GM21737 (cell line): Measurements from ENCODE around the gene RGP1.

Source experiments
- ATAC-seq: cut with Tn5 transposase; IDR thresholded peaks from one replicate; pipeline ENCODE4 v1.9.1; 2021; ENCODE audit warnings: mild to moderate bottlenecking, moderate library complexity; ENCODE audit not compliant: unreplicated experiment

Gene RGP1

DNA sequence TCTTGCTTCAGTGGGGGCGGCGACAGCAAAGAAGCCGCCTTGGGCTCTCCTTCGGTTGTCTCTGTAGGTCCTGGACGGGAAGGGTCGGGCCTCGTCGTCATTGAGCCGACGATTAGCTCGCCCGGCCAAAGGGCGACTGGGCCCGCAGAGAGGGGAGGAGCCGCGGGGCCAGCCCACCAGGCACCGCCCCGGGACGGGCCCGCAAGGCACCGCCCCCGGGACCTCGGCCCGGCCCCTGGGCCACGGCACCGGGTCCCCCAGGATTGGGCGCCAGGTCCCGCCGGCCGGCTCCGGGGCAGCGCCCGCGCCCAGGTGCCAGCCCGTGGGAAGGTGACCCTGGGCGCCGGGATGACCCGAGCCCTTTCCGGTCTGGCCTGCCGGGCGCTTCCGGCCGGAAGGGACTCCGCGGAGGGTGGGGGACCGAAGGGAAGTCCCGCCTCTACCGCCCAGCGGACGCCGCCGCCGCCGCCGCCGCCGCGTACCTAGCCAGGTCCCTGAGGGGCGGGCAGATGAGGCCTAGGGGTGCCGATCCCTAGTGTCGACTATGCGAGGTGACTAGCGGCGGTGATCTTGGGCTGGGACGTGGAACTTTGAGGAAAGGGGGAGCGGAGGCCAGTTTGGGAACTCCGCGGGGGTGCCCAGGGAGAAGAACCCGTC is at the start of gene RGP1, which contains the start of gene GBA2:
TSS of gene RGP1 (plus strand) at position 430 of the 657 bp plus-strand sequence. CDS start 469 bp downstream, outside the sequence.
TSS of gene GBA2 (minus strand) at position 371 of the 657 bp plus-strand sequence. CDS start 524 bp downstream, outside the sequence.
- peak; percentile 74 for ATAC-seq

GRCh38 chr9:35700031-35700430 is 49.1 kb upstream of the RGP1 start:
- ATAC-seq: no peak

DNA sequence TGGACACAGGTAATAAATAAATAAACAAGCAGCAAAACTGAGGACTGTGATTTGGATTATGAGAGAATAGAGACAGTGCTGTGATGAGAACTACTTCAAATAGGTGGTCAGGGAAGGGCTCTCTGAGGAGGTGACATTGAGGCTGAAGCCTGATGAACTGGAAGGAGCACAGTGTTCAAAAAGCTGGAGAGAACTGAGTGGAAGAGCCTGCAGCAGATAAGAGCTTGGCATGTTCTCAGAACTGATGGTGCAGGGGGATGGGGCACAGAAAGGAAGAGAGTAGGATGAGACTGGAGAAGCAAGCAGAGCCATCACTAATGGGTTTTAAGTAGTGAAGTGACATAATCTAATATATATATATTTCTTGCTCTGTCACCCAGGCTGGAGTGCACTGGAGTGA is 48.1 kb upstream of the RGP1 start:
- no peak for ATAC-seq

- ATAC-seq: no peak
These were observed 46.4 kb upstream of the RGP1 start for GRCh38 chr9:35702696-35703095.

DNA sequence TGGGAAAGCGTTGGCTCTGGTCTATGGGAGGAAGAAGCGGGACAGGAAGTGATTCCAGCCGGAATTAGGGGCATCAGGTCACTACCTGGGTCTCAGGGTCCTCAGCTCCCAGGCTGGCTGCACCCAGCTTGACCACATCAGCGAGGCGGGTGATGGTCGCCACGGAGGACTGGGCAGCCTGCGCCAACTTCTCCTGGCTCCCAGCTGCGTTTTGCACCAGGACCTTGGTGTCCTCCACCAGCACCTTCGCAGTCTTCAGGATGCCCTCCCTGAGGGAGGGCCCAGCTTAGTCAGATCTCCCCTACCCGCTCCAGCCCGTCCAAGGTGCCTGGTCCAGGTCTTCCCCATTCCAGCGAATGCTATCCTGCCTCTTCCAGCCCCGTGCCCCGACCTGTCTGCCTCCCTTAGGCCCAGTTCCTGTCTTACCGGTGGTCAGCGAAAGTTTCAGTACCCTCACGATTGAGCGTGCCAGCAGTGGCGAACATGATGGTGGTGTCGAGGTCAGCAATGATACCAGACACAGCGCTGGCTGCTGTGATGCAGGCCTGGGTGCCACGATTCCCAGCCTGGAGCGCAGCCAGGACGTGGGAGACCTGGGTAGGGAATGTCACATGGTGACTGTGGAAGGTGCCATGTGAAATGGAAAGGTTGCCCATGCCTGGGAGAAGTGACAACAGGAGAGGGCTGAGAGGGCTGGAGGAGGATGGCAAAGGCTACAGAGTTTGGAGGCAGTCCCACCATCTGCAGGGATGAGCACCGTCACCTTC is 45.0 kb upstream of the RGP1 start:
- ATAC-seq: no peak

DNA sequence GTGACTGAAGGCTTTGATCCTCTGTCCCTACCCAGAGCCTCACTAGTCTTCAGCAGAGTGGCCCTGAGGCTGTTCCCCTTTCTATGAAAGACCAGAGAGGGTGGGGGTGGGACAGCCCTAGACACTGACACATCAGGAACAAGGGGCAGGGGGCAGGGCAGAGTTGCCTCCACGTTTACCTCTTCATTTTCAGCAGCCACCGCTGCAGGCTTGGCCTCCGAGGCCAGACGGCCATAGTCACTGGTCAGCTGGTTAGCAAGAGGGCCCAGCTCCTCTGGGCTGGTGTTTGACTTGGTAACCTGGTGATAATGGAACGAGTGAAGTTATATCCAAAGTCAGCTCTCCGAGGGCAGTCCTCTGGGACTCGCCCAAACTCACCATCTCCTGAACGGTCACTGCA is 43.7 kb upstream of the RGP1 start:
- no peak for ATAC-seq

DNA sequence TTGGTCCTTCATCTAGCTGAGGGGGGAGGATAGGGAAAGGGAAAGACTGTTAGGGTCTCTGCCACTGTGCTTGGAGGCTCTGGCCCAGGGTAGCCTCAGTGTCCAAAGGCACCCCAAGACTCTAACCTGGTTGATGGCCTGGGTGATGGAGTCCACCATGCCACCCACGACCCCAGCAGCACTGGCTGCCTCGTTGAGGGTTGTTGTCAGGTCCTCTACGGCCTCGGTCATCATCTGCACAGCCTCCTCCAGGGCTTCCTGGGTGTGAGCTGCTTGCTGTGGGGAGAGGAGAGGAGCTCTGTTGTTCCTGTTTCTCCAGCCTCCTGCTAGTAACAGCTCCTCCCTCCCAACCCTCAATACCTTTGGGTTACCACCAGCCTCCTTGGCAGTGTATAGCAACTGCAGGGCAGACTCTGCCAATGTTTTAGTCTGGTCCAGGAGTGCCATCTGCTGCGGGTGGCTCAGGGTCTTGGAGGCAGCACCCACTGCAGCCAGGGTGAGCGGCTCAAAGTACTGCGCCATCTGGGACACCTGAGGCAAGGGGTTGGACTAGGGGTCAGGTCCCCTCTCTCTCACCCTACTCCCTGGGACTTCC is 43.2 kb upstream of the RGP1 start:
- no peak for ATAC-seq

DNA sequence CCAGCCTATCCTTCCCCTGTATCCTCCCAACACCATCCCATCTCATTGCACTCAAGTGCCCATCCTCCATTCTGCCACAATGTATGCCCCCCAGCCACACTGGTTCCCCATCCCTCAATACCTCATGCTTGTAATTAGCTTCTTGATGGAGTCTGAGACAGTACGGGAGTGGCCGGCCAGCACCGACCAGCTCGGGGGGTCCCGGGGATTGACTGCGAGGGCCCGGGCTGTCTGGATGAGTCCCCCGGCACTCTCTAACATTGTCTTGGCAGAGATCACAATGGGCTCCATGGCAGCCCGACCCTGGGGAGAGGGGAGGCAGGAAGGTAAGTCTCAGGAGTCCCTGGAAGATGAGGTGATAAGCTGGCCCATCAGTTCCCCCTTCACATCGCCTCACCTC is 42.1 kb upstream of the RGP1 start:
- no peak for ATAC-seq

DNA sequence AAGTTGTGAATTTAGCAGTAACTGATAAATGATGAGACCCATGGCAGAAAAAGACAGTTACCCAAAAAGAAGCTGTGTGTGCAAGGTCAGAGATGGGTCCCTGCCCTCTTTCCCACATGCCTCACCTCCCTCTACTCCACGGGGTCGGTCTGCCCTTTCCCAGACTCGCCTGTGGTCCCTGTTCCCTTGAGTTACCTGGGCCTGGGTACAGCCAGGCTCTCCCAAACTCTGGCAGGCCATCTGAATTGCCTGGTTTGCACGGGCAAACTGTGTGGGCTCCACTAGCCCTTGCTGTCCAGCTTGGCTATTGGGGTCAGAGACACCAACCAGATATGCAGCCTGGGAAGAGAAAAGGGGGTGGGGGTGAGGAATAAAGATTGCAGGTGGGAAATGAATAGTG is 40.9 kb upstream of the RGP1 start:
- ATAC-seq: no peak

GRCh38 chr9:35710818-35711500 is 38.1 kb upstream of the RGP1 start:
- ATAC-seq: no peak

- ATAC-seq: no peak
These were observed 37.3 kb upstream of the RGP1 start for GRCh38 chr9:35711501-35712428.

- ATAC-seq: no peak
These were observed 36.2 kb upstream of the RGP1 start for GRCh38 chr9:35712762-35713400.

GRCh38 chr9:35713578-35713977 is 35.5 kb upstream of the RGP1 start:
- ATAC-seq: no peak

DNA sequence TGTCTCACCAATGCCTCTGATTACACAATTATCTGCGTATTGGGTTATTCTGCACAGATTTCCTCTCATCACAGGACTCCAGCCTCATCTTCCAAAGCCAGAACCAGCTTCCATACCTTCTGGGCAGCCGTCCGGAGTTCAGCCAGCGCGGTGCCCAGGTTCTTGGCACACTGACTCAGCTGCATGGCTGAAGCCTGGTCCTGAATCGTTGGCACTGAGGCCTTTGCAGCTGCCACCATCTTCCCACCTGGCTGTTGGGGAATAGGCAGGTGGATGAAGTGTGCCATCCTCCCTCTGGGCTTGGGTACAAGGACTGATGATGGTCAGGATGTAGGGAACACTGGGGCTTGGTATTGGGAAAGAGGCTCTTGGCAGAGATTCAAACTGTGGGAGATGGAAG is 35.0 kb upstream of the RGP1 start:
- no peak for ATAC-seq

- ATAC-seq: no peak
These were observed 34.4 kb upstream of the RGP1 start for GRCh38 chr9:35714579-35715252.

- ATAC-seq: no peak
These were observed 32.9 kb upstream of the RGP1 start for GRCh38 chr9:35716230-35716629.

GRCh38 chr9:35717132-35717870 is 31.8 kb upstream of the RGP1 start:
- no peak for ATAC-seq

DNA sequence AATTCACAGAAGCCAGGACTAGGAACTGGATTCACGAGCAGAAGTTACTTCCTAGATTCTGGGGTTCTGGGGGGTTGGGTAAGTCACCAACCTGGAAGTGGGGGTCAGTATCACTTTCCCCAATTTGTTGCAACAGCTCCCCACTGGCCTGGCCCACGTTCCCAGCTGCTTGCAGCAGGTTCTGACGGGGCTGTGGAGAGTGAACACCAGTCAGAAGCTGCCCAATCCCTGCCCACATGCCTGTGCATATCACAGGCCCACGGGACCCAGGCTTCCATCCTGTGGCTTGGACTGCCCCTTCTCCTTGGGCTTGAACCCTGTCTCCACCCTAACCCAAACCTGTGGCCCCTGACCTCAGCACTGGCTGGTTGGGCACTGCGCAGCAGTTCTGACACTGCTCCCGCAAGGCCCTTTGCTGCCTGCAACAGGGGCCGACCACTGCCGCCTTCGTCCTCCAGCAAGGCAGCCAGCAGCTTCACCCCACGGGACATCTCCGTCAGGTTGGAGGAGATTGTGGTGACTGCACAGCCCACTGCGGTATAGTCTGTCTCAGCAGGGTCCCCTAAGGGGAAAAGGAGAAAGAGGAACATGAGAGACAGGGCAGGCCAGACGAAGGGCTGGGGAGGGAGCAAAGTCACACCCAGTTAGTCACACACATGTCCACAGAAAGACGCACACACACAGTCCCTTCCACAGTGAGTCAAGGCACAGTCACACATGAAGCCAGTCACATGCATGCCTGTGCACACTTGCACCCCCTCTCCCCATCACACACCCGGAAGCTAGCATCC is 30.2 kb upstream of the RGP1 start:
- ATAC-seq: no peak
